HG03442 (cell line): ENCODE results near the gene THSD7B.
"Not testable (repeated sequence)": the region's sequence is repeated elsewhere in the genome, so short reads cannot be mapped to it uniquely, and the experiment has no call there.

Experiments
- ATAC-seq: cut with Tn5 transposase; IDR thresholded peaks from one replicate; pipeline ENCODE4 v1.9.1; 2021; ENCODE audit warnings: mild to moderate bottlenecking, moderate library complexity; ENCODE audit not compliant: unreplicated experiment

Gene THSD7B

GRCh38 chr2:136765256-136766072 is at the start of gene THSD7B:
THSD7B (plus strand) TSS chr2:136765545; CDS start chr2:136882179, 116,634 bp downstream.
- no peak for ATAC-seq

- no peak for ATAC-seq
Observed at GRCh38 chr2:136718273-136718672, 47.1 kb upstream of the THSD7B start.

GRCh38 chr2:136727973-136728699 is 37.2 kb upstream of the THSD7B start:
- ATAC-seq: no peak

GRCh38 chr2:136736236-136736635 is 29.1 kb upstream of the THSD7B start:
- no peak for ATAC-seq

GRCh38 chr2:136738044-136738443 is 27.3 kb upstream of the THSD7B start:
- ATAC-seq: no peak

GRCh38 chr2:136741471-136741870 is 23.9 kb upstream of the THSD7B start:
- ATAC-seq: no peak

GRCh38 chr2:136750065-136750464 is 15.3 kb upstream of the THSD7B start:
- no peak for ATAC-seq

- ATAC-seq: no peak
Observed at GRCh38 chr2:136751406-136751805, 13.9 kb upstream of the THSD7B start.

- not testable (repeated sequence) for ATAC-seq
Observed at GRCh38 chr2:136758504-136758903, 6.8 kb upstream of the THSD7B start.

GRCh38 chr2:136764452-136765255 is 691 bp upstream of the THSD7B start:
- no peak for ATAC-seq

- no peak for ATAC-seq
Observed at GRCh38 chr2:136766073-136766404, 694 bp downstream of the THSD7B start.

GRCh38 chr2:136767030-136767429 is 1.7 kb downstream of the THSD7B start:
- no peak for ATAC-seq

- no peak for ATAC-seq
Observed at GRCh38 chr2:136769871-136770270, 4.5 kb downstream of the THSD7B start.

GRCh38 chr2:136770384-136770783 is 5.0 kb downstream of the THSD7B start:
- ATAC-seq: no peak

GRCh38 chr2:136777391-136777790 is 12.0 kb downstream of the THSD7B start:
- ATAC-seq: no peak

- no peak for ATAC-seq
Observed at GRCh38 chr2:136783856-136784255, 18.5 kb downstream of the THSD7B start.

- ATAC-seq: no peak
Observed at GRCh38 chr2:136785215-136785614, 19.9 kb downstream of the THSD7B start.

- ATAC-seq: no peak
Observed at GRCh38 chr2:136787970-136788369, 22.6 kb downstream of the THSD7B start.

- no peak for ATAC-seq
Observed at GRCh38 chr2:136796339-136796738, 31.0 kb downstream of the THSD7B start.

- ATAC-seq: no peak
Observed at GRCh38 chr2:136798766-136799165, 33.4 kb downstream of the THSD7B start.

GRCh38 chr2:136801661-136802060 is 36.3 kb downstream of the THSD7B start:
- ATAC-seq: no peak
